Panc1 (cell line): ENCODE data around the gene ELMO2. TPM values are rescaled to one million over a fixed set of nuclear protein-coding genes. Genes with fewer than 3 reads are reported as not detected.
A peak's percentile ranks its signal among the peaks of the same experiment; 100 is the strongest.

Source experiments
- ATAC-seq: fragments of 200-7000 bp; cut with Tn5 transposase; 2 replicates; pipeline ENCODE4 v1.9.1; 2020; ENCODE audit warnings: mild to moderate bottlenecking, moderate library complexity
- BruUV-seq: library from RNA; stranded (reverse); fragments of 400-500 nt; replicated peaks from 2 replicates; lab custom pipeline; 2021; lab: Mats Ljungman, UMichigan
- CTCF ChIA-PET: fragments of 300-600 bp; sonication (Branson Sonifier 250); formaldehyde crosslinking; loops from one replicate; lab custom pipeline; 2022; ENCODE audit warnings: antibody characterized with exemption; lab: Charles Lee
- POLR2A ChIA-PET: fragments of 300-600 bp; sonication (Branson Sonifier 250); formaldehyde crosslinking; loops from one replicate; lab custom pipeline; 2022; ENCODE audit warnings: antibody characterized with exemption; lab: Charles Lee
- DNase-seq: peaks from one replicate; pipeline ENCODE4 v3.0.0-alpha.2; 2010; ENCODE audit warnings: low read depth, low spot score
- H3K27ac ChIP-seq: 2 replicates; pipeline ENCODE4 v1.5.1; 2011; ENCODE audit warnings: mild to moderate bottlenecking, low read length, inconsistent platforms
- H3K27me3 ChIP-seq: fragments of 200-500 bp; sonication (Bioruptor generic); 2 replicates; pipeline ENCODE4 v1.6.0; 2014; ENCODE audit warnings: low read length, inconsistent platforms; ENCODE audit not compliant: control insufficient read depth, insufficient read depth
- H3K36me3 ChIP-seq: fragments of 200-500 bp; sonication (Bioruptor generic); 2 replicates; pipeline ENCODE4 v1.5.1; 2014; ENCODE audit warnings: inconsistent platforms, mild to moderate bottlenecking, low read length, moderate library complexity; ENCODE audit not compliant: control insufficient read depth, insufficient read depth
- H3K4me1 ChIP-seq: 2 replicates; pipeline ENCODE4 v1.5.1; 2011; ENCODE audit warnings: inconsistent platforms, mild to moderate bottlenecking, low read length, moderate library complexity; ENCODE audit not compliant: control insufficient read depth, insufficient read depth
- H3K4me3 ChIP-seq, 2 experiments: 2 replicates each; pipeline ENCODE4 v1.5.1; 2011 to 2012; ENCODE audit warnings: low read depth in 2 of 2, low read length in 2 of 2, mild to moderate bottlenecking in 2 of 2, inconsistent platforms in 1 of 2, moderate library complexity in 1 of 2
- H3K9me3 ChIP-seq: fragments of 200-500 bp; sonication (Bioruptor generic); 2 replicates; pipeline ENCODE4 v1.5.1; 2014; ENCODE audit warnings: low read depth, mild to moderate bottlenecking, inconsistent platforms, low read length, moderate library complexity; ENCODE audit not compliant: control insufficient read depth, insufficient read depth
- CTCF ChIP-seq: fragments of 450-650 bp; IDR thresholded peaks from 2 replicates; pipeline ENCODE4 v1.5.1; 2017; ENCODE audit warnings: mild to moderate bottlenecking
- POLR2AphosphoS5 ChIP-seq: IDR thresholded peaks from 2 replicates; pipeline ENCODE4 v1.6.1; 2012; ENCODE audit warnings: mild to moderate bottlenecking, low read depth, low read length, moderate library complexity
- TCF7L2 ChIP-seq: IDR thresholded peaks from 2 replicates; pipeline ENCODE4 v1.6.1; 2011; ENCODE audit warnings: mild to moderate bottlenecking, low read depth, low read length, inconsistent platforms
- in situ Hi-C: cut with HindIII; loops from 2 replicates; pipeline ENCODE4 v1.10.0; 2016; ENCODE audit warnings: low sequenced_read_pairs, low pct_unique_long_range_greater_than_20kb
- intact Hi-C: fragments of 100-400 bp; cut with micrococcal nuclease; formaldehyde crosslinking; loops from one replicate; pipeline ENCODE4 v1.10.0; 2022; ENCODE audit not compliant: unreplicated experiment
- total RNA-seq: library from RNA; stranded (reverse); gene quantifications from one replicate; pipeline ENCODE4 v1.2.1, GENCODE V29; 2021; ENCODE audit not compliant: unreplicated experiment
- TF ChIP-seq, protein P1 (sequence below), 2 experiments: IDR thresholded peaks; 2 replicates each; pipeline ENCODE4 v1.6.1; 2011 to 2012; ENCODE audit warnings: low read depth in 2 of 2, control low read depth in 1 of 2, low read length in 1 of 2, mild to moderate bottlenecking in 1 of 2, moderate library complexity in 1 of 2; ENCODE audit not compliant: insufficient read depth in 1 of 2

The ELMO2 gene
- total RNA-seq, 1 experiment from 2014 or later: 40.4 TPM

- POLR2A ChIA-PET: interaction anchor here (0.8 kb wide), 1 partner anchor 935 kb away, joined by 8 read pairs; no protein-coding TSS in a partner anchor
Measured at GRCh38 chr20:46438156-46438750, 31.8 kb upstream of the ELMO2 start.

GRCh38 chr20:46435146-46435545, 28.7 kb upstream of the ELMO2 start:
- H3K36me3 ChIP-seq: no peaks in the 10 kb centered on the region
- in situ Hi-C loops: no loop called here
- DNase-seq (no peak), ATAC-seq (no peak)
- intact Hi-C loops: no loop called here
- H3K27ac ChIP-seq: no peak overlapping the region
- ChIA-PET POLR2A (no interaction called here), CTCF (no interaction called here)
- H3K4me1 ChIP-seq: no peaks in the 10 kb centered on the region
- BruUV-seq: no TSS peak
- H3K27me3 ChIP-seq: peaks cover 7% of the 10 kb centered on the region
- no peaks in the 10 kb centered on the region for H3K9me3 ChIP-seq
- TF ChIP-seq, protein P1, sequence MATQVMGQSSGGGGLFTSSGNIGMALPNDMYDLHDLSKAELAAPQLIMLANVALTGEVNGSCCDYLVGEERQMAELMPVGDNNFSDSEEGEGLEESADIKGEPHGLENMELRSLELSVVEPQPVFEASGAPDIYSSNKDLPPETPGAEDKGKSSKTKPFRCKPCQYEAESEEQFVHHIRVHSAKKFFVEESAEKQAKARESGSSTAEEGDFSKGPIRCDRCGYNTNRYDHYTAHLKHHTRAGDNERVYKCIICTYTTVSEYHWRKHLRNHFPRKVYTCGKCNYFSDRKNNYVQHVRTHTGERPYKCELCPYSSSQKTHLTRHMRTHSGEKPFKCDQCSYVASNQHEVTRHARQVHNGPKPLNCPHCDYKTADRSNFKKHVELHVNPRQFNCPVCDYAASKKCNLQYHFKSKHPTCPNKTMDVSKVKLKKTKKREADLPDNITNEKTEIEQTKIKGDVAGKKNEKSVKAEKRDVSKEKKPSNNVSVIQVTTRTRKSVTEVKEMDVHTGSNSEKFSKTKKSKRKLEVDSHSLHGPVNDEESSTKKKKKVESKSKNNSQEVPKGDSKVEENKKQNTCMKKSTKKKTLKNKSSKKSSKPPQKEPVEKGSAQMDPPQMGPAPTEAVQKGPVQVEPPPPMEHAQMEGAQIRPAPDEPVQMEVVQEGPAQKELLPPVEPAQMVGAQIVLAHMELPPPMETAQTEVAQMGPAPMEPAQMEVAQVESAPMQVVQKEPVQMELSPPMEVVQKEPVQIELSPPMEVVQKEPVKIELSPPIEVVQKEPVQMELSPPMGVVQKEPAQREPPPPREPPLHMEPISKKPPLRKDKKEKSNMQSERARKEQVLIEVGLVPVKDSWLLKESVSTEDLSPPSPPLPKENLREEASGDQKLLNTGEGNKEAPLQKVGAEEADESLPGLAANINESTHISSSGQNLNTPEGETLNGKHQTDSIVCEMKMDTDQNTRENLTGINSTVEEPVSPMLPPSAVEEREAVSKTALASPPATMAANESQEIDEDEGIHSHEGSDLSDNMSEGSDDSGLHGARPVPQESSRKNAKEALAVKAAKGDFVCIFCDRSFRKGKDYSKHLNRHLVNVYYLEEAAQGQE (IDR thresholded peaks at IDR 0.05; ENCODE audit: insufficient read depth in 1 of 2, low read depth in 2 of 2, low read length in 1 of 2): no peak
- H3K4me3 ChIP-seq: no peak overlapping the region

More at GRCh38 chr20:46438156-46438750, 31.8 kb upstream of the ELMO2 start:
- no TSS peak for BruUV-seq
- H3K27me3 ChIP-seq: no peaks in the 10 kb centered on the region; the same call in none of the 2 replicates
- in situ Hi-C loops: no loop called here
- ATAC-seq (peak; percentile 95), DNase-seq (peak; percentile 15)
- intact Hi-C loops: no loop called here
- no peak overlapping the region for H3K4me3 ChIP-seq
- no peak overlapping the region for H3K27ac ChIP-seq
- no peaks in the 10 kb centered on the region for H3K36me3 ChIP-seq
- H3K9me3 ChIP-seq: no peaks in the 10 kb centered on the region
- no peak for TF ChIP-seq TCF7L2
- peak; percentile 69 for TF ChIP-seq CTCF
- TF ChIP-seq, protein P1 (IDR thresholded peaks at IDR 0.05; ENCODE audit: insufficient read depth in 1 of 2, low read depth in 2 of 2, low read length in 1 of 2): no peak
- TF ChIP-seq POLR2AphosphoS5: no peak
- CTCF ChIA-PET: interaction anchor here (0.6 to 1.7 kb wide), 6 partner anchors 31 to 424 kb away, joined by 3 to 4 read pairs (median 3); partner anchors contain the start of gene TP53RK
- H3K4me1 ChIP-seq: no peaks in the 10 kb centered on the region
